K562 (cell line): ENCODE data around the gene MFSD2B. TPM values are rescaled to one million over a fixed set of nuclear protein-coding genes. Genes with fewer than 3 reads are reported as not detected.

ENCODE experiments used
- FOXA3 ChIP-seq, 2 experiments: fragments of 450-650 bp in 1 of 2; sonication (generic) in 1 of 2; formaldehyde crosslinking; IDR thresholded peaks in 1 of 2; conservative IDR thresholded peaks in 1 of 2; 2 replicates each; pipeline versions ENCODE4 v1.4.0 to v1.8.0; 2020 to 2022; ENCODE audit warnings: mild to moderate bottlenecking in 2 of 2, missing genetic modification reagents in 1 of 2
- GTF2A2 ChIP-seq: IDR thresholded peaks from 2 replicates; pipeline ENCODE4 v1.6.1; 2016; ENCODE audit warnings: mild to moderate bottlenecking, missing genetic modification characterization, missing compliant biosample characterization
- JUNB ChIP-seq: fragments of 450-650 bp; formaldehyde crosslinking; conservative IDR thresholded peaks from 2 replicates; pipeline ENCODE4 v1.4.0; 2020; ENCODE audit warnings: mild to moderate bottlenecking
- KDM4B ChIP-seq, 2 experiments: fragments of 450-650 bp in 1 of 2; sonication (generic) in 1 of 2; IDR thresholded peaks; 2 replicates each; pipeline ENCODE4 v1.6.1; 2016 to 2017; ENCODE audit warnings: borderline replicate concordance in 2 of 2, antibody characterized with exemption in 1 of 2, low read depth in 1 of 2, mild to moderate bottlenecking in 1 of 2
- RBBP5 ChIP-seq: fragments of 200-600 bp; sonication (generic); IDR thresholded peaks from 2 replicates; pipeline ENCODE4 v1.6.1; 2012; ENCODE audit warnings: borderline replicate concordance, mild to moderate bottlenecking, low read length, control low read depth, inconsistent platforms; ENCODE audit not compliant: insufficient read depth, poor library complexity, severe bottlenecking
- SMARCB1 ChIP-seq: IDR thresholded peaks from 2 replicates; pipeline ENCODE4 v1.6.1; 2011; ENCODE audit warnings: improper control_type of control experiment, low read depth; ENCODE audit not compliant: insufficient read length
- SP2 ChIP-seq: IDR thresholded peaks from 2 replicates; pipeline ENCODE4 v1.6.1; 2011; ENCODE audit warnings: mild to moderate bottlenecking, low read depth, low read length, moderate library complexity; ENCODE audit not compliant: poor library complexity, severe bottlenecking; ENCODE audit errors: extremely low read depth
- TAF1 ChIP-seq: IDR thresholded peaks from 2 replicates; pipeline ENCODE4 v1.6.1; 2011; ENCODE audit warnings: mild to moderate bottlenecking, low read length, moderate library complexity; ENCODE audit not compliant: insufficient read depth, control insufficient read depth, severe bottlenecking; ENCODE audit errors: extremely low read depth
- ZNF143 ChIP-seq: sonication (generic); formaldehyde crosslinking; IDR thresholded peaks from 2 replicates; pipeline ENCODE4 v1.9.0; 2022; ENCODE audit warnings: mild to moderate bottlenecking, missing genetic modification reagents
- ZNF175 ChIP-seq: fragments of 200-800 bp; sonication (Bioruptor generic); IDR thresholded peaks from 2 replicates; pipeline ENCODE4 v1.6.1; 2016; ENCODE audit warnings: low read depth, mild to moderate bottlenecking, missing genetic modification characterization, missing compliant biosample characterization
- ZNF79 ChIP-seq: fragments of 250-450 bp; sonication (Bioruptor Pico); IDR thresholded peaks from 2 replicates; pipeline ENCODE4 v1.4.0; 2020; ENCODE audit warnings: low read depth, mild to moderate bottlenecking, moderate library complexity
- ZSCAN32 ChIP-seq: fragments of 450-650 bp; formaldehyde crosslinking; IDR thresholded peaks from 2 replicates; pipeline ENCODE4 v1.4.0; 2020; ENCODE audit warnings: mild to moderate bottlenecking, moderate library complexity
- polyA plus RNA-seq, 8 experiments: library from polyadenylated mRNA; depleted of rRNA in 4 of 8; stranded (reverse) in 5 of 8; unstranded in 3 of 8; fragments of >200 nt; fragmentation: Nextera tagmentation in 2 of 8; fragmentation: Illumina TruSeq in 1 of 8; extraction: Ambion mirVana in 2 of 8; extraction: Trizol in 1 of 8; gene quantifications; 2 replicates each; pipeline versions ENCODE4 v1.2.1 to v1.2.3, GENCODE V29; 2011 to 2014; ENCODE audit warnings: inconsistent platforms in 1 of 8, missing spikeins in 1 of 8
- total RNA-seq, 7 experiments: library from RNA; depleted of rRNA in 6 of 7; stranded (reverse); fragments of >200 nt in 6 of 7; fragmentation: Illumina TruSeq in 2 of 7; extraction: Trizol in 2 of 7; gene quantifications; 2 replicates each; pipeline versions ENCODE4 v1.2.1 to v1.2.3, GENCODE V29; 2011 to 2021; ENCODE audit warnings: low replicate concordance in 1 of 7
- TF ChIP-seq, protein P1 (sequence below): IDR thresholded peaks from 2 replicates; pipeline ENCODE4 v1.6.1; 2011; ENCODE audit not compliant: insufficient read length; ENCODE audit errors: extremely low read depth
- TF ChIP-seq, protein P2 (sequence below), 2 experiments: fragments of 450-650 bp; IDR thresholded peaks; 2 replicates each; pipeline ENCODE4 v1.6.1; 2016; ENCODE audit warnings: mild to moderate bottlenecking in 2 of 2, borderline replicate concordance in 1 of 2, low read depth in 1 of 2, moderate library complexity in 1 of 2
- TF ChIP-seq, protein P3 (sequence below): fragments of 250-450 bp; sonication (Bioruptor Pico); IDR thresholded peaks from 2 replicates; pipeline ENCODE4 v1.4.0; 2020; ENCODE audit warnings: mild to moderate bottlenecking

The MFSD2B gene
- total and polyA plus RNA-seq, 9 of the 15 experiments (the other 6 are each of a cell fraction or from before 2014, with no cell fraction given) = 2.6 to 10.9 (median 6.8) TPM

DNA sequence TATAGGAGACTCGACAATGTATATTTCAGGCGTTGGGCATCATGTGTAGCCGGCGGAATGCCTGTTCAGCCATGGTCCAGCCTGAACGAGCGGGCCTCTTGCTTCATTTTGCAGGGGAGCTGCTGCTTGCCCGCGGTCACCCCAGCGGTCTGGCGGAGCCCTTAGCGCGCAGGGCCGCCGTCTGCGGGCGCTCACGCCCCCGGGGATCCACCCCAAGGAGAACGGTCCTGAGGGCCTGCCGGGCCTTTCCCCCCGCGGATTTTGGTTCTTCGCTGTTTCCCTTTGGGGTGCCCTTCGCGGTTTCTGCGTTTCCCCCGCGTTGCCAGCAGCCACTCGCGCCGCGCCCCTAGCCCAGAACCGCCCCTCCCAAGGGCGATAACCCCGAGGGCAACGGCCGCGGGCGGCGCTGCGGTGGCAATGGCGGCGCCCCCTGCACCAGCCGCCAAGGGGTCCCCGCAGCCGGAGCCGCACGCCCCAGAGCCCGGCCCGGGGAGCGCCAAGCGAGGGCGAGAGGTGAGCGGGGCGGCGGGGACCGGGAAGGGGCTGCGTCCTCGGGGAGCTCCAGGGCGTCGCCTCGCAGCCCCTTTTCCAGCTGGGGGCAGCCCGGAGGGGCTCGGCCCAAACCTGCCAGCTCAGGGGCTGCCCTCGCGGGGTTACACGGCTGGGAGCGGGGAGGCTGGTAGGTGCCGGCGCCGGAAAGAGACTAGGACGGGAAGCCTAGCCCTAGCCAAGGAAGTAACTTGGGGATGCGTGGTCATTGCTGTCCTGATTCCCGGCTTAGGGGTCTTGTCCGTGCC, at the start of gene MFSD2B (continued):
- no peak for TF ChIP-seq SP2
- TF ChIP-seq RBBP5 = peak; percentile 65
- TF ChIP-seq, protein P1, sequence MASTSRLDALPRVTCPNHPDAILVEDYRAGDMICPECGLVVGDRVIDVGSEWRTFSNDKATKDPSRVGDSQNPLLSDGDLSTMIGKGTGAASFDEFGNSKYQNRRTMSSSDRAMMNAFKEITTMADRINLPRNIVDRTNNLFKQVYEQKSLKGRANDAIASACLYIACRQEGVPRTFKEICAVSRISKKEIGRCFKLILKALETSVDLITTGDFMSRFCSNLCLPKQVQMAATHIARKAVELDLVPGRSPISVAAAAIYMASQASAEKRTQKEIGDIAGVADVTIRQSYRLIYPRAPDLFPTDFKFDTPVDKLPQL = no peak
- TF ChIP-seq, protein P2, sequence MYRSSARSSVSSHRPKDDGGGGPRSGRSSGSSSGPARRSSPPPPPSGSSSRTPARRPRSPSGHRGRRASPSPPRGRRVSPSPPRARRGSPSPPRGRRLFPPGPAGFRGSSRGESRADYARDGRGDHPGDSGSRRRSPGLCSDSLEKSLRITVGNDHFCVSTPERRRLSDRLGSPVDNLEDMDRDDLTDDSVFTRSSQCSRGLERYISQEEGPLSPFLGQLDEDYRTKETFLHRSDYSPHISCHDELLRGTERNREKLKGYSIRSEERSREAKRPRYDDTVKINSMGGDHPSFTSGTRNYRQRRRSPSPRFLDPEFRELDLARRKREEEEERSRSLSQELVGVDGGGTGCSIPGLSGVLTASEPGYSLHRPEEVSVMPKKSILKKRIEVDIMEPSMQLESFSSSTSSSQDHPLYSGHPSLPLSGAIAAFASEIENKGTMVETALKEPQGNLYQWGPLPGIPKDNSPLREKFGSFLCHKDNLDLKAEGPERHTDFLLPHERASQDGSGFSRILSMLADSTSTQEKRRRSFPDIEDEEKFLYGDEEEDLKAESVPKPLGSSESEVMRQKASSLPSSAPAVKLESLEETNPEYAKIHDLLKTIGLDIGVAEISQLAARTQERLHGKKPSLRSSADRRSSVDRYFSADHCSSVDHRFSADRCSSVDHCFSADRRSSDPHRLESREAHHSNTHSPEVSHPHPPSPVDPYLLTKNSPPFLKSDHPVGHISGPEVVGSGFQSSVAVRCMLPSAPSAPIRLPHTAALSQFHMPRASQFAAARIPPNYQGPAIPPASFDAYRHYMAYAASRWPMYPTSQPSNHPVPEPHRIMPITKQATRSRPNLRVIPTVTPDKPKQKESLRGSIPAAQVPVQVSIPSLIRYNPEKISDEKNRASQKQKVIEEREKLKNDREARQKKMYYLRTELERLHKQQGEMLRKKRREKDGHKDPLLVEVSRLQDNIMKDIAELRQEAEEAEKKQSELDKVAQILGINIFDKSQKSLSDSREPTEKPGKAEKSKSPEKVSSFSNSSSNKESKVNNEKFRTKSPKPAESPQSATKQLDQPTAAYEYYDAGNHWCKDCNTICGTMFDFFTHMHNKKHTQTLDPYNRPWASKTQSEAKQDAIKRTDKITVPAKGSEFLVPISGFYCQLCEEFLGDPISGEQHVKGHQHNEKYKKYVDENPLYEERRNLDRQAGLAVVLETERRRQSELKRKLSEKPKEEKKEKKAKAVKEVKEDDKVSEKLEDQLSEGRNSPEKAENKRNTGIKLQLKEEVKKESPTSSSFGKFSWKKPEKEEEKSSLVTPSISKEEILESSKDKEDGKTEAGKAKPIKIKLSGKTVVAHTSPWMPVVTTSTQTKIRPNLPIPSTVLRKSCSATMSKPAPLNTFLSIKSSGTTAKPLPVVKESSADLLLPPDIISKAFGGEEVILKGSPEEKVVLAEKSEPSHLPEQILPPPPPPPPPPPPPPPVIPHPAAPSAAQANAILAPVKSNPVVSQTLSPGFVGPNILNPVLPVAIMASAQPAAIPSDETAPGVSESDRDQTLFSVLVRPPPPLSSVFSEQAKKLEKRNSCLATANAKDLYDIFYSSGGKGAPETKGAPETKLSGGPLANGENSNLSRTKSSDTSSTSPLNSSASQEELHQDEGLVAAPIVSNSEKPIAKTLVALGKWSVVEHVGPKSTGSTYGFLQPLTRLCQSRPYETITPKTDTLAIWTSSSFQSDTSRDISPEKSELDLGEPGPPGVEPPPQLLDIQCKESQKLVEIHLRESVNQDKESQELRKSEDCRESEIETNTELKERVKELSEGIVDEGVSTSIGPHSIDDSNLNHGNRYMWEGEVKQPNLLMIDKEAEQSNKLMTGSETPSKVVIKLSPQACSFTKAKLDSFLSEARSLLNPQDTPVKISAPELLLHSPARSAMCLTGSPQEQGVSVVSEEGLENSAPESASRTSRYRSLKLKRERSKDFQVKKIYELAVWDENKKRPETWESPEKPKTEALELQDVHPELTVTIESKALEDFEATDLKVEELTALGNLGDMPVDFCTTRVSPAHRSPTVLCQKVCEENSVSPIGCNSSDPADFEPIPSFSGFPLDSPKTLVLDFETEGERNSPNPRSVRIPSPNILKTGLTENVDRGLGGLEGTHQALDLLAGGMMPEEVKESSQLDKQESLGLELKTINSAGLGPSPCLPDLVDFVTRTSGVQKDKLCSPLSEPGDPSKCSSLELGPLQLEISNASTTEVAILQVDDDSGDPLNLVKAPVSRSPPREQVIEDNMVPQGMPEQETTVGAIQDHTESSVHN (IDR thresholded peaks at IDR 0.05; ENCODE audit: borderline replicate concordance in 1 of 2, low read depth in 1 of 2) = no peak
- no peak for TF ChIP-seq SMARCB1
- TF ChIP-seq ZSCAN32 (CRISPR knock-in tag) = 0 out of 2 replicates have a peak, but pooled peaks have one; percentile 4
- peak; percentile 59 for TF ChIP-seq TAF1
- 0 out of 2 replicates have a peak, but pooled peaks have one; percentile 38 for TF ChIP-seq ZNF175
- TF ChIP-seq JUNB (CRISPR knock-in tag) = no peak
- no peak for TF ChIP-seq FOXA3 (CRISPR knock-in tag; conservative IDR thresholded peaks at IDR 0.05 in 1 of 2, IDR thresholded peaks at IDR 0.05 in 1 of 2)
- TF ChIP-seq KDM4B (IDR thresholded peaks at IDR 0.05; ENCODE audit: borderline replicate concordance in 2 of 2, low read depth in 1 of 2) = 0 out of 4 replicates have a peak, but pooled peaks of 1 of the 2 experiments have one; percentile 20
- TF ChIP-seq ZNF143 (CRISPR knock-in tag) = no peak
- TF ChIP-seq, protein P3, sequence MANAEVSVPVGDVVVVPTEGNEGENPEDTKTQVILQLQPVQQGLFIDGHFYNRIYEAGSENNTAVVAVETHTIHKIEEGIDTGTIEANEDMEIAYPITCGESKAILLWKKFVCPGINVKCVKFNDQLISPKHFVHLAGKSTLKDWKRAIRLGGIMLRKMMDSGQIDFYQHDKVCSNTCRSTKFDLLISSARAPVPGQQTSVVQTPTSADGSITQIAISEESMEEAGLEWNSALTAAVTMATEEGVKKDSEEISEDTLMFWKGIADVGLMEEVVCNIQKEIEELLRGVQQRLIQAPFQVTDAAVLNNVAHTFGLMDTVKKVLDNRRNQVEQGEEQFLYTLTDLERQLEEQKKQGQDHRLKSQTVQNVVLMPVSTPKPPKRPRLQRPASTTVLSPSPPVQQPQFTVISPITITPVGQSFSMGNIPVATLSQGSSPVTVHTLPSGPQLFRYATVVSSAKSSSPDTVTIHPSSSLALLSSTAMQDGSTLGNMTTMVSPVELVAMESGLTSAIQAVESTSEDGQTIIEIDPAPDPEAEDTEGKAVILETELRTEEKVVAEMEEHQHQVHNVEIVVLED (CRISPR knock-in tag) = no peak
- TF ChIP-seq GTF2A2 (tag) = no peak
- no peak for TF ChIP-seq ZNF79 (CRISPR knock-in tag)
